ENCODE measurements around the gene CCS.
"Not testable (repeated sequence)": the region's sequence is repeated elsewhere in the genome, so short reads cannot be mapped to it uniquely, and the experiment has no call there.

CCS gene, protein sequence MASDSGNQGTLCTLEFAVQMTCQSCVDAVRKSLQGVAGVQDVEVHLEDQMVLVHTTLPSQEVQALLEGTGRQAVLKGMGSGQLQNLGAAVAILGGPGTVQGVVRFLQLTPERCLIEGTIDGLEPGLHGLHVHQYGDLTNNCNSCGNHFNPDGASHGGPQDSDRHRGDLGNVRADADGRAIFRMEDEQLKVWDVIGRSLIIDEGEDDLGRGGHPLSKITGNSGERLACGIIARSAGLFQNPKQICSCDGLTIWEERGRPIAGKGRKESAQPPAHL

DNA sequence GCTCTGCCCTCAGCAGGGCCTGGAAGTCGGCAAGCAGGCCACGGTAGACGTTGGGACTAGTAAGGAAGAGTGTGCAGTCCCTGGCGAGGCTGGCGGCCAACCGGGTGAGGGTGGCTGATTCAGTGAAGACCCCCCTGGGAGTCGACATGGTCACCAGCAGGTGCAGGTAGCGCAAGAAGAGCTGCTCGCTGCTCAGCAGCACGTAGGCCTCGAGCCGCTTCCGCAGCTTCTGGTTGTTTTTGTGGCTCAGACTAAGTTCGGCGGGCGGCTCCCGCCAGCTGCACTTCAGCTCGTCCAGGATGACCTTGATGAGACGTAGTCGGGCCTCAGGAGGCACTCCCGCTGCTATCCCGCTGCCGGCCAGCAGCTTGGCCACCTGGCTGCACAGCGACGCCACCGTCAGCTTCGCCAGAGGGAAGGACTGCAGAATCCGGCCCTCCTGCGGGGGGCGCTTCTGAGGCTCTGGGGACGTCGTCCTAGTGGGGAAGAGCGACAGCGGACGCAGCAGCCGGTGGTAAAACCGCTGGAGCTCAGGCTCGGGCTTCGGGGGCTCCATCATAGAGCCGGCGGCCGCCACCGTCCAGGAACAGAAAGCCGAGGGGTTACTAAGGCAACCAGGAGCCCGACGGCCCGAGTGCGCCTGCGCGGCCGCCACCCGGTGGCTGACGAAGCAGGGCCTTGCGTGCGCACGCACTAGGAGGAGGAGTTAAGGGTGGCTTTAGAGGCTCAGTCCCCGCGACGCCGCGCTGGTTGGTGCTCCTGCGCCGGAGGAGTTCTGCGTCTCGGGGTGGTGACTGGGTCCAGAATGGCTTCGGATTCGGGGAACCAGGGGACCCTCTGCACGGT, at the start of gene CCS, which contains the start of gene CCDC87:
TSS of gene CCS (plus strand) at position 729 of the 846 bp plus-strand sequence. CDS start at position 806, 77 bp downstream.
TSS of gene CCDC87 (minus strand) at position 607 of the 846 bp plus-strand sequence. CDS start at position 559, 48 bp downstream.
- H3K4me1 ChIP-seq (ENCODE audit: control insufficient read depth, insufficient read depth, low read length, unreplicated experiment): peaks cover 21% of the 10 kb centered on the region
- H3K27me3 ChIP-seq (ENCODE audit: insufficient read depth, low read length): no peaks in the 10 kb centered on the region
- H3K27ac ChIP-seq (ENCODE audit: low read depth, low read length): peak within 1 kb of the TSS; percentile 49; the same call in 1 of the 2 replicates
- no peaks in the 10 kb centered on the region for H3K36me3 ChIP-seq (ENCODE audit: insufficient read depth, low read length)
- H2AFZ ChIP-seq (ENCODE audit: low read length, unreplicated experiment): peak within 1 kb of the TSS; percentile 99
- H3K79me2 ChIP-seq (ENCODE audit: control insufficient read depth, insufficient read depth, low read length, unreplicated experiment): peaks cover 9% of the 10 kb centered on the region
- peak within 1 kb of the TSS; percentile 100 for H3K4me3 ChIP-seq (ENCODE audit: low read depth, low read length)

GRCh38 chr11:66543263-66544107, 49.5 kb upstream of the CCS start:
- no peak overlapping the region for H3K27ac ChIP-seq (ENCODE audit: low read depth, low read length)
- no peak overlapping the region for H3K4me3 ChIP-seq (ENCODE audit: low read depth, low read length)
- no peak overlapping the region for H2AFZ ChIP-seq (ENCODE audit: low read length, unreplicated experiment)
- no peaks in the 10 kb centered on the region for H3K36me3 ChIP-seq (ENCODE audit: insufficient read depth, low read length)
- H3K27me3 ChIP-seq (ENCODE audit: insufficient read depth, low read length): peaks cover 19% of the 10 kb centered on the region
- no peaks in the 10 kb centered on the region for H3K79me2 ChIP-seq (ENCODE audit: control insufficient read depth, insufficient read depth, low read length, unreplicated experiment)
- H3K4me1 ChIP-seq (ENCODE audit: control insufficient read depth, insufficient read depth, low read length, unreplicated experiment): peaks cover 7% of the 10 kb centered on the region

DNA sequence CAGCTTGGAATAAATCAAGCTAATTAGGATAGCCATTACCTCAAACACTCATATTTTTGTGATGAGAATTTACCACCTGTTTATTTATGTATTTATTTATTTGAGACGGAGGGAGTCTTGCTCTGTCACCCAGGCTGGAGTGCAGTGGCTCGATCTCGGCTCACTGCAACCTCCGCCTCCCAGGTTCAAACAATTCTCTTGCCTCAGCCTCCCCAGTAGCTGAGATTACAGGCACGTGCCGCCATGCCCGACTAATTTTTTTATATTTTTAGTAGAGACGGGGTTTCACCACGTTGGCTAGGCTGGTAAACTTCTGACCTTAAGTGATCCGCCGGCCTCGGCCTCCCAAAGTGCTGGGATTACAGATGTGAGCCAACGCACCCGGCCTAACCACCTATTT, 48.0 kb upstream of the CCS start:
- not testable (repeated sequence) for H3K79me2 ChIP-seq (ENCODE audit: control insufficient read depth, insufficient read depth, low read length, unreplicated experiment); H3K27ac ChIP-seq (ENCODE audit: low read depth, low read length); H3K4me1 ChIP-seq (ENCODE audit: control insufficient read depth, insufficient read depth, low read length, unreplicated experiment); H3K36me3 ChIP-seq (ENCODE audit: insufficient read depth, low read length); H2AFZ ChIP-seq (ENCODE audit: low read length, unreplicated experiment)
- H3K27me3 ChIP-seq (ENCODE audit: insufficient read depth, low read length): peaks cover 28% of the 10 kb centered on the region
- peak overlapping the region; percentile 86 for H3K4me3 ChIP-seq (ENCODE audit: low read depth, low read length)

DNA sequence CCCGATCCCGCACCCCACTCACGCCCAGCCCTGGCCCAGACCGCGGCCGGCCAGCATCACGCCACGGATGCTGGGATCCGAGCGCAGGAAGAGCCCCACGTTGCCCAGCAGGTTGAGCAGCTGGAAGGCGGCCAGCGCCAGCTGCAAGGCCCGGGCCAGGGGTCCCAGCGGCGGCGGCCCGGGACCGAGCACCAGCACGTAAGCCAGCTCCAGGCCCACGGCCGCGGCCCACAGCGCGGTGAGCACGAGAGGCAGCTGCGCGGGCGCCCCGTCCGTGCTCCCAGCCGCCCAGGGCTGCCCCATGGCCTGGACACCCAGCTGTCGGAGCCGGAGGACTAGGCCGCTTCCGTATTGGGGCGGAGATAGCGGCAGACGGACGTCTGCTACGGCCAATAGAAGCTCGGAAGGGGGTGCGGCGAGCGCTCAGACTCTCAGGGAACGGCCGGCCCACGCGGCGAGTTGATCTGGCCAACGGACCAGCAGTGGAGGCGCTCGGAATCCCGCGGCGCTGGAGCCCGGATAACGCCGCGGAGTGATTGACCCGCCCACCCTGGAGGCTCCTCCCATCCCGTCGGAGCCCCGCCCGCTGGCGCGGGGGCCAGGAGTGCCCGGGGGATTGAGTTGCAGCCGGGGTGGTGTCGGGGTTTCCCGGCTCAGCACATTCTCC, 47.2 kb upstream of the CCS start, which contains the start of gene ZDHHC24:
TSS of gene ZDHHC24 (minus strand) at position 348 of the 667 bp plus-strand sequence. CDS start at position 303, 45 bp downstream.
- H2AFZ ChIP-seq (ENCODE audit: low read length, unreplicated experiment): peak within 1 kb of the TSS; percentile 86
- H3K27me3 ChIP-seq (ENCODE audit: insufficient read depth, low read length): peaks cover 28% of the 10 kb centered on the region
- H3K4me3 ChIP-seq (ENCODE audit: low read depth, low read length): peak within 1 kb of the TSS; percentile 86
- no peaks in the 10 kb centered on the region for H3K36me3 ChIP-seq (ENCODE audit: insufficient read depth, low read length)
- no peak within 1 kb of the TSS for H3K27ac ChIP-seq (ENCODE audit: low read depth, low read length)
- H3K4me1 ChIP-seq (ENCODE audit: control insufficient read depth, insufficient read depth, low read length, unreplicated experiment): peaks cover 7% of the 10 kb centered on the region
- H3K79me2 ChIP-seq (ENCODE audit: control insufficient read depth, insufficient read depth, low read length, unreplicated experiment): no peaks in the 10 kb centered on the region

DNA sequence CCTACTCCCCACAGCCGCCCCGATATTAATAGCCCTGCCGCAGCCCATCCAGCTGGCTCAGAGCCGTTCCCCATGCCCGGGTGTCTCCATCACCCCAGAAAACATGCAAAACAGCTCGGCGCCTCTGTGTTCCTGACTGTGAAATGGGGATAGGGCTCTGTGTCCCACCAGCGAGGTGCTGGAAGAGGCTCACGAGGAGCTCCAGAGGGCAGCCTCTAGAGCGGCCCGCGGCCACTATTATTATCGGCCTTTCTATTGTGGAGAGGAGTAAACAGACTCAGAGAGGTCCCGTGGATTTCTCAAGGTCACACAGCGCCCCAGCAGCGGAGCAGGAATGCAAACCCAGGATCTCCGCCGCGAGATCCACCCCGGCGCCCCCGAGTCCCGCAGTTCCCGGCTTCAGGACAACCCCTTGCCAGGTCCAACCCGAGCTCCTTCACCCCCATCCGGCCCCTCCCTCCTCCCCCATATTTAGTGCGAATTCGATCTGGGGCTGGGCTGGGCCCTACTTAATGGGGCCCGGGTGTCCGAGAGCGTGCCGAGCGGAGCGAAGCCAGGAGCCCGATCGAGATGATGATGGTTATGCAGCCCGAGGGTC, 46.5 kb upstream of the CCS start, which contains the start of gene ACTN3:
TSS of gene ACTN3 (plus strand) at position 536 of the 598 bp plus-strand sequence. CDS start at position 571, 35 bp downstream.
- H3K27ac ChIP-seq (ENCODE audit: low read depth, low read length): no peak within 1 kb of the TSS
- no peaks in the 10 kb centered on the region for H3K36me3 ChIP-seq (ENCODE audit: insufficient read depth, low read length)
- H3K4me3 ChIP-seq (ENCODE audit: low read depth, low read length): peak within 1 kb of the TSS; percentile 86
- H3K79me2 ChIP-seq (ENCODE audit: control insufficient read depth, insufficient read depth, low read length, unreplicated experiment): no peaks in the 10 kb centered on the region
- H3K4me1 ChIP-seq (ENCODE audit: control insufficient read depth, insufficient read depth, low read length, unreplicated experiment): peaks cover 7% of the 10 kb centered on the region
- H3K27me3 ChIP-seq (ENCODE audit: insufficient read depth, low read length): peaks cover 28% of the 10 kb centered on the region
- peak within 1 kb of the TSS; percentile 86 for H2AFZ ChIP-seq (ENCODE audit: low read length, unreplicated experiment)

- H3K4me3 ChIP-seq (ENCODE audit: low read depth, low read length): peak overlapping the region; percentile 86; the same call in 1 of the 2 replicates
- no peaks in the 10 kb centered on the region for H3K79me2 ChIP-seq (ENCODE audit: control insufficient read depth, insufficient read depth, low read length, unreplicated experiment)
- H3K27me3 ChIP-seq (ENCODE audit: insufficient read depth, low read length): peaks cover 28% of the 10 kb centered on the region
- H2AFZ ChIP-seq (ENCODE audit: low read length, unreplicated experiment): no peak overlapping the region
- peaks cover 7% of the 10 kb centered on the region for H3K4me1 ChIP-seq (ENCODE audit: control insufficient read depth, insufficient read depth, low read length, unreplicated experiment)
- H3K36me3 ChIP-seq (ENCODE audit: insufficient read depth, low read length): no peaks in the 10 kb centered on the region
- H3K27ac ChIP-seq (ENCODE audit: low read depth, low read length): no peak overlapping the region
Measured at GRCh38 chr11:66546966-66547661, 45.9 kb upstream of the CCS start.

- Histone ChIP-seq H3K27ac (ENCODE audit: low read depth, low read length) (no peak overlapping the region), H3K36me3 (ENCODE audit: insufficient read depth, low read length) (no peaks in the 10 kb centered on the region), H3K4me1 (ENCODE audit: control insufficient read depth, insufficient read depth, low read length, unreplicated experiment) (peaks cover 2% of the 10 kb centered on the region), H3K79me2 (ENCODE audit: control insufficient read depth, insufficient read depth, low read length, unreplicated experiment) (no peaks in the 10 kb centered on the region), H3K4me3 (ENCODE audit: low read depth, low read length) (no peak overlapping the region), H3K27me3 (ENCODE audit: insufficient read depth, low read length) (peaks cover 28% of the 10 kb centered on the region), H2AFZ (ENCODE audit: low read length, unreplicated experiment) (no peak overlapping the region)
Measured at GRCh38 chr11:66547662-66548009, 45.3 kb upstream of the CCS start.

GRCh38 chr11:66548041-66548440, 44.9 kb upstream of the CCS start:
- H3K36me3 ChIP-seq (ENCODE audit: insufficient read depth, low read length): no peaks in the 10 kb centered on the region
- no peak overlapping the region for H3K4me3 ChIP-seq (ENCODE audit: low read depth, low read length)
- H3K4me1 ChIP-seq (ENCODE audit: control insufficient read depth, insufficient read depth, low read length, unreplicated experiment): no peaks in the 10 kb centered on the region
- no peak overlapping the region for H3K27ac ChIP-seq (ENCODE audit: low read depth, low read length)
- H2AFZ ChIP-seq (ENCODE audit: low read length, unreplicated experiment): no peak overlapping the region
- peaks cover 28% of the 10 kb centered on the region for H3K27me3 ChIP-seq (ENCODE audit: insufficient read depth, low read length)
- no peaks in the 10 kb centered on the region for H3K79me2 ChIP-seq (ENCODE audit: control insufficient read depth, insufficient read depth, low read length, unreplicated experiment)
